ENCODE data around the gene SLC18A2.

DNA sequence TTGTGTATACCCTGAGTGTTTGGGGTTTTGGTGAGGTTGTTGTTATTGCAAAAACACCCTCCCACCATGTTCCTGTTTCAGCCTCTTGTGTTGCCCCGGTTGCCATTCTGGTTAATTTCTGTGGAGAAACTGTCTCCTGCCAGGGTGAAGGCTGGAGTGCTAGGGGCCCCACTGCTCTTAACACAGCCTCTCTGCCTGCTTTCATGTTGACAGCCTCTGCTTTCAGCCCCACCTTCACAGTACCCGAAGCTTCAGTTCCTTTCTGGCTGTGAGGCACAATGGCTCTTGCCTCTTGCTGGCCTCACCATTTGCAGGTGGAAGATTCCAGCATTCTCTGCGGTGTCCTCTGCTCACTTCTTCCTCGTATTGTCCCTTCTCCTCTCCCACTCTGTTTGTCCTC is 19.2 kb downstream of the SLC18A2 start:
- TF ChIP-seq SUZ12 (IDR thresholded peaks at IDR 0.05; ENCODE audit: extremely low read depth, insufficient read depth, insufficient read length) (no peak), ZNF274 (IDR thresholded peaks at IDR 0.05; ENCODE audit: low read depth, low read length) (no peak), YY1 (IDR thresholded peaks at IDR 0.05; ENCODE audit: insufficient read depth, insufficient read length) (no peak)
